ENCODE data around the gene CRX. TPM values are rescaled to one million over a fixed set of nuclear protein-coding genes. Genes with fewer than 3 reads are reported as not detected.
"Not testable (repeated sequence)": the region's sequence is repeated elsewhere in the genome, so short reads cannot be mapped to it uniquely, and the experiment has no call there.

The CRX gene
- total RNA-seq, 1 donor from 2014 or later, result not detected

GRCh38 chr19:47860602-47861297, 39.0 kb downstream of the CRX start:
- DNase-seq, result no peak

GRCh38 chr19:47861630-47862029, 39.9 kb downstream of the CRX start:
- DNase-seq, result no peak

DNA sequence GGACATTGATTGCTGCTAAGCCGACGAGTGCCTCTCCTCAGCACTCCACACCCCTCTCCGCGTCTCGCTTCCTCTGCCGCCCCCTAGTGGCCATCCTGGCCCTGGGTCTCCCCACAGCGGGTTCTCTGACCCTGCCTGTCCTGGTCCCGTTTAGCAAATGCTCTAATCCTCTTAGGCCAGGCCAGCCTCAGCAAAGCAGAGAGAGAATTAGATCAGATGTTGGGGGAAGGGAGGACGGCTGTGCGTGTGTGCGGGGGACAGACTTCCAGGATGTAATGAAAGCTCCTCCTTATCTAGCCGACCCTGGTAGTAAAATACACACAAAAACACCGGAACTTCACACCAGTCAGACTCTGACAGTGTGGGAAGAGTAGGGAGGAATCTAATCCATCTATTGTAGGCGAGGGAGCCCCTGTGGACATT, 41.8 kb downstream of the CRX start:
- peak; percentile 82 for DNase-seq

DNA sequence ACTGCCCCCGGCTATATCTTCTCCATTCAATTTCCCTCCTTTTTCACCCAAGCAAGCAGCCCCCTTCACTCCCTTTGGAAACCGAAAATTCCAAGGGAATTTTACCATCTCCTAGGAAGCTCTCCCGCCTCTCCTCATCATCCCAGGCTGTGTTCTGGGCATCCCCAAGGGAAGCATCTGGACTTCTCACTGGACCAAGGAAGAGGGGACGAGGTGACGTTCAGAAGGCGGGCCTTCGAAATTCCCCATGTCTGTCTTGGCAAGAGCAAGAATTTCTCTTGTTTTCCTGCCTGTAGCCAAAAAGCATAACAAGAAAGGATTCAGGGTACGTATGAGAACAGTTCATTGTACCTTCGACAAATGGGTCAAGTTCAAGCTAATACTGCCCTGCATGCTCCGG, 43.4 kb downstream of the CRX start:
- DNase-seq, result no peak

GRCh38 chr19:47878906-47879305, 57.2 kb downstream of the CRX start:
- no peak for DNase-seq

DNA sequence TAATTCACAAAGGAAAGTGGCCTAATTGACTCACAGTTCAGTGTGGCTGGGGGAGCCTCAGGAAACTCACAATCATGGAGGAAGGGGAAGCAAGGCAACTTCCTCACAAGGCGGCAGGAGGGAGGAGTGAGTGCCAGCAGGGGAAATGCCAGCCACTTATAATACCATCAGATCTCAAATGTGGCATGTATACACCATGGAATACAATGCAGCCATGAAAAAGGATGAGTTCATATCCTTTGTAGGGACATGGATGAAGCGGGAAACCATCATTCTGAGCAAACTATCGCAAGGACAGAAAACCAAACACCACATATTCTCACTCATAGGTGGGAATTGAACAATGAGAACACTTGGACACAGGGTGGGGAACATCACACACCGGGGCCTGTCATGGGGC, 57.6 kb downstream of the CRX start:
- not testable (repeated sequence) for DNase-seq

DNA sequence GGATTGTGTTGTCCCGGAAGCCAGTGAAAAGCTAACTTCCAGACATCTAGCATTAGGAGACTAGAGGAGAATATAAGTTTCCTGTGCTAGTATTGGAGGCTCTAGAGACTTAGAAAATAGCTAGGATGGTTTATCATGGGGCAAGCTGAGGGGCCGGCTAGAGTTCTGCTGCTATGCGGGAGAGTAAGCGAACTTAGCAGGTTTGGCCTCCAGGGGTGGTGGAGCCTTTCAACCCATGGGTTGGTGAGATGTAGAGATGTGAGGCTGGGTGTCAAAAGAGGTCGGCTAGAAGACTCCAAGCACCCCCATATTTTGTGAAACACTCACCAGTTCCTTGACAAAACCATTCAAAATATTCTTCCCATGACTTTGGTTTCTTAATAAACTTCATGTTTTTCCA, 60.0 kb downstream of the CRX start:
- DNase-seq, result no peak

GRCh38 chr19:47882890-47883289, 61.2 kb downstream of the CRX start:
- DNase-seq, result no peak

DNA sequence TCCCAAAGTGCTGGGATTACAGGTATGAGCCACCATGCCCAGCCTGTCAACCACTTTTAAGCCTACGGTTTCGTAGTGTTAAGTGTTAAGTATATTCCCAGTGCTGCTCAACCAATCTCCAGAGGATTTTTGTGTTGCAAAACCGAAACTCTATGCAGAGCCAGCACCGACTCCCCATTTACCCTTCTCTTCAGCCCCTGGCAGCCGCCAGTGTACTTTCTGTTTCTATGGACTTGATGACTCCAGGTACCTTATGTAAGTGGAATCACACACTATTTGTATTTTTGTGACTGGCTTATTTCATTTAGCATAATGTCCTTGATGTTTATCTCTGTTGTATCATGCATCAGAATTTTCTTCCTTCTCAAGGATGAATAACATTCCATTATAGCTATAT, 63.3 kb downstream of the CRX start:
- DNase-seq, result no peak

DNA sequence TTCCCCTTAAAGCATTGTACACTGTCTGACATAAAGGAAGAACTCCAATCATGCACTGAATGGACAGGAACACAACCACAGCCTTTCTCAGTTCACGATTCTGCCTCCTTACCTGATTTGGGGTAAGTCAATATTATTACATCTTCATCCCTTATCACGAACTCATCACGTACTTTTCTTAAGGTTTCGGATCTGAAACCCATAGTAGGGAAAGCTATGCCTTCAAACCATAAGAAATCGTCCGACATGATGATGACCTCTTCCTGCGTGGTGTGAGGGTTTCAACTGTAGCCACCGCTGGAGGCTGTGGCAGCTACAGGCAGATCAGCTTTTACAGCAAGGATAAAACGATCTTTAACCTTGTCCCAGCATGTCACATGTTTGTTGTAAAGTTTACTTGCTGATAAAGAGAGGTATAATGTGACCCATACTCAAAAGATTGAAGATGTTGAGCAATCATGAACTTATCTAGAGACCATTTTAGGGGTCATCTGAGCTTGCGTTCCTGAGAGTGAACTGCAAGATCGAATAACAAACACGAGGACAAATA, 64.3 kb downstream of the CRX start, which contains the start of gene SULT2A1:
Gene SULT2A1, minus strand, starts transcription at position 306 of the 550 bp plus-strand sequence. Its CDS starts 58 bp downstream, at position 248.
- no peak for DNase-seq

- no peak for DNase-seq
These were observed 69.3 kb downstream of the CRX start for GRCh38 chr19:47890865-47891621.

DNA sequence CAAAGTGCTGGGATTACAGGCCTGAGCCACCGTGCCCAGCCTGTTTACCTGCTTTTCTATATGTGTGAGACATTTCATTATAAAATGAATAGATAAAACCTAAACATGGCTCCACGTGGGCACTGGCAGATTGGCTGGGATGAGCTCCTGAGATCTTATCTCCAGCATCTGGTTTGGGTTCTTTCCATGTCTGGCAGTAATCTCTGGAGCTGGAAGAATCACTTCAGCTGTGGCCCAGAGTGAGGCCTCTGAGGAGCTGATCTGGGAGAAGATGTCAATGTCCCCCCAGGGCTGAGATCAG, 69.8 kb downstream of the CRX start:
- DNase-seq, result no peak

GRCh38 chr19:47891923-47892666, 70.4 kb downstream of the CRX start:
- no peak for DNase-seq

Other genes starting within 250 kb of the CRX start
- 0.33 and 1.2 TPM in 2 replicates for gene ZNF541, start 248.8 kb upstream of the CRX start, total RNA-seq
- 12.2 and 12.9 TPM in 2 replicates for gene BICRA, start 212.8 kb upstream of the CRX start, total RNA-seq
- gene EHD2, start 108.5 kb upstream of the CRX start, total RNA-seq, result 148 and 336 TPM in 2 replicates
- 68.3 and 105 TPM in 2 replicates for gene NOP53, start 76.4 kb upstream of the CRX start, total RNA-seq
- gene SELENOW, start 43.2 kb upstream of the CRX start, total RNA-seq, result 210 and 226 TPM in 2 replicates
- gene TPRX1, start 17.4 kb upstream of the CRX start, total RNA-seq, result not detected in 2 replicates
- gene TPRX2, start 37.3 kb downstream of the CRX start, total RNA-seq, result not detected in 2 replicates
- not detected in 2 replicates for gene SULT2A1, start 64.4 kb downstream of the CRX start, total RNA-seq
- not detected in 2 replicates for gene BSPH1, start 170.2 kb downstream of the CRX start, total RNA-seq
- not detected in 2 replicates for gene ELSPBP1, start 172.7 kb downstream of the CRX start, total RNA-seq
- gene CABP5, start 222.1 kb downstream of the CRX start, total RNA-seq, result not detected in 2 replicates

Data from dermis blood vessel endothelial cell (primary cell).